HG03521 (cell line): ENCODE data around the gene ENAM.
"Not testable (repeated sequence)": the region's sequence is repeated elsewhere in the genome, so short reads cannot be mapped to it uniquely, and the experiment has no call there.

Experiments
- ATAC-seq: cut with Tn5 transposase; IDR thresholded peaks from one replicate; pipeline ENCODE4 v1.9.1; 2021; ENCODE audit warnings: mild to moderate bottlenecking, moderate library complexity; ENCODE audit not compliant: unreplicated experiment

ENAM gene

DNA sequence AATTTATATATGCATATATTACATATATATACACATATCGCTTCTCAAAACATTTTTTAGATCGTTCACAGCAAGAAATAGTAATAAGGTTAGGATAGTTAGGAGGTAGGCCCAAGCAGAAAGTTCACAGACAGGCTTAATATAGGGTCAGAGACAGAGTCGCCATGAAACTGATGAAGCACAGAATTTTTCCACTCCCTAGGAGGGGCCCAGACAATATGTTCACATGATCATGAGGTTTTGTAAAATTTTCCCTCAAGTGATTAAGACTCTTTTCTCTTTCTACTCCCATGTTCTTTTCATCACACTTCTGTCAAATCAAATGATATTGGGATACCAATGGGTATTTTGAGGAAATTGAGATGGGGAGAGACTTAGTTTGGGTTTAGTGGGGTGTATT is 5.2 kb upstream of the ENAM start:
- no peak for ATAC-seq

DNA sequence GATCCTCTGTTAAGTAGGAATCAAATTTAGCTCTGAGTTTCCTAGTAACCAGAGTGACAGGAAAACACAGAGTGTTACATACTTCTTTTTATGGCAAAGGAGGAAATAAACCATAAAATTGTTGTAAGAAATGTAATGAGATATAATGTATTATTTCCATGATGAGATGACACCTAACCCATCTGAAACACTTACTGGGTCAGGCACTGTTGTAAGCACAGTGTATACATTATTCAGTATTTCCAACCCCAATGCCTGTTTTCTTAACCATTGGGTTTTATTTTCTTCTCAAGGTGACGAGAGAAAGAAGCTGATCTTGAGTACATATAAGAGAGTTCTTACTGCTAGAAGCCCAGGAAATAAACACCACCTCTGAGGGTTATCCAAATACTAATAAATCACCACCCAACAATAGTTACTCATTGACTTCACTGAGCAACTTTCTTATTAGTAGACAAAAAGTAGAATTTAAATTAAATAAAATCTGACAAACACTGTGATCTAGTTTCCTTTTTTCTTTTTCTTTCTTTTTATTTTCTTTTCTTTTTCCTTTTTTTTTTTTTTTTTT is 4.2 kb upstream of the ENAM start:
- no peak for ATAC-seq

DNA sequence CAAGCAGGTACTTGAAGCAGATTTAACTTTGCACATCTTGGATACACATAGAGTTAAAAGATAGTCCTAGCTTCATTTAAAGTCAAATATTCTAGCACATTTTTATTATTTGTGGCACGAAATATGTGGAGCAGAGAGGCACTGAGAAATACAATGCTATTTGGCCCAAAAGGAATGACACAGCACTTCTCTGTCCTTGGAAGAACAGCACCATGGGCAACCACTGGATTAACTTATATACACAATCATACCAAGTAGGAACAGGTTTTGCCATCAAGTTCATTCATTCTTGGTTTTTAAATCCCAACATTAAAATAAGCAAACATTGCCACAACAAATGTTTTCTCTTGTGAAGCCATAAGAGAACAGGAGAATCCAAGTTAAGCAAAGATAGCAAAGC is 924 bp upstream of the ENAM start:
- no peak for ATAC-seq

DNA sequence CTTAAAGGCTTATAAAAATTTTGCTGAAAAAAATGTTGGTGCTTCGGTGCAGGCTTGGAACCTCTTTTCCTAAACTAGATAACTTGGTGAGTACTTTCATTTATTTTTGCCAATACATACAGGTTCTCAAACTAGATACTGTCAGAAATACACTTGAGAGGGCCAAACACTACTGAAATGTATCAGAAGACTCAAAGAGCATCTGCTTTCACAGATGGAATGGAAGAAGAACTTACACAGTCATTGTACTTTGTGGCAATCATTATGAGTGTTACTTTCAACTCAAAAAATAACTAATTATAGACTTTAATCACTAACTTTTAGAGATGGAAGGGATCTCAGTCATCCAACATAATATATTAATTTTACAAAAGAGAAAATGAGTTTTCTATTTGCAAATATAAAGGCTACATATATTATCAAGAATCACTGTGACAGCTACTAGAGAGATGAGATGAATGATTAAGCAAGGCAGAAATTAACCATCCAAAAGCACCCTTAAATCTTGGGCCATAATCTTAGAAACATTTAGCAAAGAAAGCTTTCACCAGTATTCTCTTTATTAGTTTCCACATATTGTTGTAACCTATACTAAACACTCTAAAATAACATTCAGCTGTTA is 1.0 kb downstream of the ENAM start:
- no peak for ATAC-seq

GRCh38 chr4:70630162-70630561 is 1.6 kb downstream of the ENAM start:
- ATAC-seq, result no peak

- ATAC-seq, result no peak
Measured at GRCh38 chr4:70632028-70632427, 3.5 kb downstream of the ENAM start.

DNA sequence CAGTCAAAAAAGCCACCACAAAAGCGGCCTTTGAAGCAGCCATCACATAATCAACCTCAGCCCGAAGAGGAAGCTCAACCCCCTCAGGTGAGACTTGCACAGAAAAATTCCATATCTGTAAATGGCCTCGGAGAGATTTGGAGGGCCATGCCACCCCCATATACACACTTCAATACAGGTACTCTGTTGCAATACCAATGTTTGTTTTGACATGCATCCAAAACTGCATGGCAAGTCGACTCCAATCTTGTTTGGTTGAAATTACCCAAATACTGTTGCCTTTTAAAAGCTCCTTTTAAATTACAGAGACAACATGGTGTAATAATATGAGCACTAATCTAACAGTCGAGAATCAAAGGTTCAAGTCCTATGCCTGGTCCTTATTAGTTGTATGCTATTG is 5.9 kb downstream of the ENAM start:
- ATAC-seq, result no peak

- ATAC-seq, result no peak
Measured at GRCh38 chr4:70637239-70637913, 8.8 kb downstream of the ENAM start.

- ATAC-seq, result no peak
Measured at GRCh38 chr4:70640192-70640591, 11.6 kb downstream of the ENAM start.

- ATAC-seq, result not testable (repeated sequence)
Measured at GRCh38 chr4:70650741-70651140, 22.2 kb downstream of the ENAM start.

GRCh38 chr4:70651864-70652506 is 23.4 kb downstream of the ENAM start:
- no peak for ATAC-seq

- ATAC-seq, result no peak
Measured at GRCh38 chr4:70654605-70655011, 26.1 kb downstream of the ENAM start.

GRCh38 chr4:70657326-70657725 is 28.8 kb downstream of the ENAM start:
- ATAC-seq, result no peak

DNA sequence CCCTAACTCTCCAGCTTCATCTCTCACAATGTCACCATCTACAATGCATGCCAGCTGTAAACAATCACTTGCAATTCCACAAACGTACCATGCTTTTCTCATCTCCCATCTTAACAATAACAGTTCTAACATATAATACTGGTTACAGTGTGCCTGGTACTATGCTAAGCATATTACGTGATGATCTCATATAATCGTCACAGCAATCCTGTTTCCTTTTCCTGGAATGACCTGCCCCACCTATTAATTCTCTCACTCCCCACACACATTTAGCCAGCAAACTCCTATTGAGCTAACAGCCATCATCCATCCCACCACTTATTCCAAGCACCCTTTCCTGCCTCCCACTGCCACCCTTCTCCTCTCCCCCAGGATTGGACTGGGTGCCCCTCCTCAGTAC is 29.9 kb downstream of the ENAM start:
- no peak for ATAC-seq

GRCh38 chr4:70660106-70660505 is 31.6 kb downstream of the ENAM start:
- ATAC-seq, result no peak

DNA sequence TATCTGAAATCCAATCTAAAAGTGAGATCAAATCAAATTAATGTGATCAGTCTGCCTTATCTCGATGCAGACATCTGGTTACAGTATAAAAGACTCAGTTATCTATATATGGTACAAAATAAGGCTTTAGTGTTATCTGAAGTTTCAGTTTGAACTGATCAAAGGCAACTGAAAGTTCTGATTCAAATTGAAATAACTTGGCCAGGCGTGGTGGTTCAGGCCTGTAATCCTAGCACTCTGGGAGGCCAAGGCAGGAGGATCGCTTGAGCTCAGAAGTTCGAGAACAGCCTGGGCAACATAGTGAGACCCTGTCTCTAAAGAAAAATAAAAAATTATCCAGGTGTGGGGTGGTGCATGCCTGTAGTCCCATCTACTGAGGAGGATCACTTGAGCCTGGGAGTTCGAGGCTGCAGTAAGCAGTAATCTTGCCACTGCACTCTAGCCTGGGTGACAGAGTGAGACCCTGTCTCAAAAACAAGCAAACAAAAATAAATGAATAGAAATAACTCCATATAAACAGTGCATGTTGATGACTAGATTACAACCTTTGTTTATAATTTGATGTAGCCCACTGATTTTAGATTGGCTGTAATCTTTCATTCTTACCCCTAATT is 32.9 kb downstream of the ENAM start:
- not testable (repeated sequence) for ATAC-seq

DNA sequence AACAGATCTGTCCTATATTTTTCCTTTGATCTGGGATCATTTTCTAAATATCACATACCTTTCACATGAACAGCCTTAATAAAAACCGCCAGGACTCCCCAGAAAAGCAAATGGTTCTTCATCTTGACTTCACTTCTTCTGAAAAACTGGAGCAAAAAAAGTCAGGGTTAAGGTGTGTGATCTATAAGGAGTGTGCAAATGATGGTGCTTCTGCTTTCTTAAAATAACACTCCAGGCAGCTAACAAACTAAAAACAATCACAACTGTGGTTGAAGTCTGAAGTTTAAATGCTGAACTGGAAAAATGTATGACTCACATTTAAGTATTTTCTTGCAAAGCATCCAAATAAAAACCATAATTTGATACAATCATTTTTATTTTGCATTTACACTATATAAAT is 37.8 kb downstream of the ENAM start, which contains the start of gene JCHAIN:
JCHAIN (minus strand) TSS at position 140 of the 400 bp plus-strand sequence; CDS start at position 122, 18 bp downstream.
- ATAC-seq, result no peak

- peak; percentile 42 for ATAC-seq
Measured at GRCh38 chr4:70667740-70668535, 39.4 kb downstream of the ENAM start.

DNA sequence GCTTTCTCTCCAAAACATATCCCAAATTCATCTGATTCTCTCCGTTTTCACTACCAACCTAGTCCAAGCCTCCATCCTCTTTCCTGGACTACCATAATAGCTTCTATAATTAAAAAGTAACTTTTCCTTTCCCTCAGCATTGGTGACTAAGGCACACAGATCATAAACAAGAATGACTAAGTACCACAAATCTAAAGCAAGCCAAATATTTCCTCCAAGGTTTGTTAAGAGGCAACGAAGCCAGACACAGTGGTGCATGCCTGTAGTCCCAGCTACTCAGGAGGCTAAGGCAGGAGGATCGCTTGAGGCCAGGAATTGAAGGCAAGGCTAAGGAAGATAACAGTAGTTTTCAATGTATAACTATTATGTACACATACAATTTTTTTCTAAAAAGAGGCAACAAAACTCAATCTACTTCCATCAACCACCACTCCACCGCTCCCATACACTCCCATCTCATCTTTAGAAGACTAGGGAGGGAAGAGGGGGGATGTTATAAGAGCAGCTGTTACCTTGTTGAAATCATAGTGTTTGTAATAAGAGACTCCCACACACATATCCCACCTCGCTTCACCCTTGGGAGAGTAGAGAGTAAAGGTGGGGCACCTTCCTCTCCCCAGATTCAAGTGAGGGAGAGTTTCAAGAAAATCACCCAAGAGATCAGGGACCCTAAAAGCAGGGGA is 41.9 kb downstream of the ENAM start:
- no peak for ATAC-seq

DNA sequence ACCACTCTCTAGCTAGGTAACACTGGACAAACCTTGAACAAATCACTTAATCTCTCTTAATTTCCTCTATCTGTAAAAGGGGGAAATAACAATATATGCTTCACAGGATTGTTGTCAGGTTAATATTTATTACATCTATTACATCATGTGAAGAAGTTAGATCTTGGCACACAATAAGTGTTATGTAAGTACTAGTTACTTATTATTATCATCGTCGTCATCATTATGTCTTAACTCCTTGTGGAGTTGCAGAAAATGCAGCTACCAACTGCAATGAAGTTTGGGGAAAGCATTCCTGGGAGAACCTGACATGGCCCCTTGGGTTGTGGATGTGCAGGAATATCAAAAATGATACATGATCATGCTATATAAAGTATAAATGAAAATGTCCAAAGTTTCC is 42.5 kb downstream of the ENAM start:
- ATAC-seq, result no peak
